Activated CD8-positive, alpha-beta T cell treated with anti-CD3 and anti-CD28 coated beads, Interleukin-2, amount 10 ng/mL, durations not matched to agents 7 days and 5 days (primary cell): ENCODE data around the gene GLYATL2. TPM values are rescaled to one million over a fixed set of nuclear protein-coding genes. Genes with fewer than 3 reads are reported as not detected.
A peak's percentile ranks its signal among the peaks of the same experiment; 100 is the strongest.

Experiments
- ATAC-seq: fragments of 150-1000 bp; cut with Tn5 transposase; one replicate; pipeline ENCODE4 v1.10.0; 2021; ENCODE audit warnings: moderate library complexity
- CTCF ChIA-PET: fragments of 350-600 bp; sonication (Branson Sonifier 250); formaldehyde crosslinking; loops from one replicate; lab custom pipeline; 2021; ENCODE audit warnings: antibody characterized with exemption; lab: Charles Lee
- POLR2A ChIA-PET: fragments of 350-600 bp; sonication (Branson Sonifier 250); formaldehyde crosslinking; loops from one replicate; lab custom pipeline; 2021; ENCODE audit warnings: antibody characterized with exemption; lab: Charles Lee
- DNase-seq: peaks from one replicate; pipeline ENCODE4 v3.0.0-alpha.2; 2020
- H3K27ac Mint-ChIP-seq: one replicate; pipeline ENCODE4 v1.8.0; 2021; ENCODE audit warnings: mild to moderate bottlenecking, mixed read lengths
- H3K27me3 Mint-ChIP-seq: one replicate; pipeline ENCODE4 v1.8.0; 2021; ENCODE audit warnings: low read depth, mixed read lengths
- H3K36me3 Mint-ChIP-seq: one replicate; pipeline ENCODE4 v1.8.0; 2021; ENCODE audit warnings: low read depth, mixed read lengths
- H3K4me1 Mint-ChIP-seq: one replicate; pipeline ENCODE4 v1.8.0; 2021; ENCODE audit warnings: low read depth, mixed read lengths
- H3K4me3 Mint-ChIP-seq: one replicate; pipeline ENCODE4 v1.8.0; 2021; ENCODE audit warnings: mild to moderate bottlenecking, mixed read lengths
- H3K9me3 Mint-ChIP-seq: one replicate; pipeline ENCODE4 v1.8.0; 2022; ENCODE audit warnings: mixed read lengths; ENCODE audit not compliant: insufficient read depth
- total RNA-seq, 2 experiments: library from RNA; stranded (reverse); gene quantifications; one replicate each; pipeline ENCODE4 v1.2.3, GENCODE V29; 2021

GLYATL2 gene
- total RNA-seq, 2 experiments from 2014 or later: not detected

DNA sequence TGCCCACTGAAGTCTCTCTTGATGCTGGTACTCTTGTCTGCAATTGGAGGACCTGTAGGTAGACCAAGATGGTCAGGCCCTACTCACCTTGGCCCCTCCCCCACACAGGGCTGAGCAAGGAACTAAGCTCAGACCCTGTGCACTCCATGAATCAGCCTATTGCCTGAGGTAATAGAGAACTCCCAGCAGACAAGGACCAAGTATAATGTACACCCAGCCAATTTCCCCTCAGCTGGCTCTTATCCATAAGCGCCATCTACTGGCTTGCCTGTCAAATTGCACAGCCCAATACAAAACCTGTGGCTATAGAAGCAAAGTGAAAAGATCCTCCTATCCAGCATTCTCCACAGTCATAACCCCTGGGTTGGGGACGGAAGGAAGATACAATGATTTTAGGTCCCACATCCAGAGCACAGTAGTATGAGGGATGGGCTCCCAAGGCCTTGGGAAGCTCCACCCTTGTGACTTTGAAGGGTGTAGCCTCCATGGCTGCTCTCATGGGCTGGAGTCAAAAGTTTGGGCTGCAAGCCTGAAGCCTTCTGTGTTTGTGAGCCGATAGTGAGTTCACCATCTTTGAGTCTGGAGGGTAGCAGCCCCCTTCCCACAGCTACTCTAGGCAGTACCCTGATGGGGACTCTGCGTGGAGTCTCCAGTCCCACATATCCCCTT is 56.0 kb downstream of the GLYATL2 start:
- ChIA-PET CTCF (interaction anchor here (0.6 to 2.3 kb wide), 25 partner anchors 9 to 347 kb away, joined by 3 to 14 read pairs (median 4); partner anchors contain the start of gene GLYAT), POLR2A (interaction anchor here (0.8 kb wide), 1 partner anchor 136 kb away, joined by 3 read pairs; no protein-coding TSS in a partner anchor)
- no peaks in the 10 kb centered on the region for H3K4me1 Mint-ChIP-seq
- peak; percentile 79 for ATAC-seq
- H3K27ac Mint-ChIP-seq: no peak overlapping the region
- DNase-seq: peak; percentile 53
- peaks cover 2% of the 10 kb centered on the region for H3K27me3 Mint-ChIP-seq
- H3K36me3 Mint-ChIP-seq: no peaks in the 10 kb centered on the region
- peaks cover 8% of the 10 kb centered on the region for H3K9me3 Mint-ChIP-seq
- no peak overlapping the region for H3K4me3 Mint-ChIP-seq

DNA sequence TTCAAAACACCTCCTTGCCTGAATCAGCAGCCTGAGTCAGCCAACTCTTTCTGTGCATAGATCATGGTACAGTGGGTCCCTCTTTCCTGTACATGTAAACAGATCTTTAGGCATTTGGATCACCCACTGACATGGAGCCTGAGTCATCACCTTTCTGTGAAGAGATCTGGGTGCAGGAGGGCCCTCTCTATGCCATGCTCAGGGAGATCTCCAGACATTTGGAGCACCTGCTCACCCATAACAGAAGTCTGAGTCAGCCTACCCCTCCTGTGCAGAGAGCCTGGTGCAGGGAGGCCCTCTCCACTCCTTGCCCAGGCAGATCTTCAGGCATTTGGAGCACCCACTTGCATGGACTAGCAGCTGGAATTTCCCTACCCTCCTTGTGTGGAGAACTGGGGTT is 56.6 kb downstream of the GLYATL2 start:
- no peak for ATAC-seq
- POLR2A ChIA-PET: interaction anchor here (0.8 kb wide), 1 partner anchor 135 kb away, joined by 3 read pairs; no protein-coding TSS in a partner anchor
- H3K27ac Mint-ChIP-seq: no peak overlapping the region

DNA sequence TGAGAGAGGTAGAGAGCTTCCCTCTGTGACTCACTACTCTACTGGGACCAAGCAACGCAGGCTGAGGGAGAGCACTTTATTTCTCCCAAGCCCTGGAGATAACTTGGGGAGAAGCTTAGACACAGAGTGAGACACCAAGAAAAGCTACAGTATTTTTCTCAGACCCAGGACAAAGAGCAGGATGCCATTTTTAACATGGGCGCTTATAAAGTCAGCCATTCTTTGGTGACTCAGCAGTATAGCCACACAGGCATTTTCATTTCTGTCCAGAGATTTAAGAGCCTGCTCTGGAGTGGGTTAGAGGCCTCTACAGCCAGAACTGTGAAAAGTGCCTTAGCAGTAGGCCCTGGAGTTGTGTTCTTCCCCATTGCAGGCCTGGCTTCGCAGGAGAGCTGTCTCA is 57.8 kb downstream of the GLYATL2 start:
- ChIA-PET CTCF (interaction anchor here (0.8 to 1.5 kb wide), 3 partner anchors 10 to 135 kb away, joined by 3 to 12 read pairs (median 4); no protein-coding TSS in a partner anchor), POLR2A (no interaction called here)
- no peaks in the 10 kb centered on the region for H3K4me1 Mint-ChIP-seq
- H3K27me3 Mint-ChIP-seq: peaks cover under 1% of the 10 kb centered on the region
- no peaks in the 10 kb centered on the region for H3K36me3 Mint-ChIP-seq
- H3K9me3 Mint-ChIP-seq: no peaks in the 10 kb centered on the region
- ATAC-seq: no peak
- H3K4me3 Mint-ChIP-seq: no peak overlapping the region
- no peak for DNase-seq
- H3K27ac Mint-ChIP-seq: no peak overlapping the region

More for the DNA sequence above, 56.6 kb downstream of the GLYATL2 start:
- H3K27me3 Mint-ChIP-seq: peaks cover 2% of the 10 kb centered on the region
- H3K36me3 Mint-ChIP-seq: no peaks in the 10 kb centered on the region
- CTCF ChIA-PET: interaction anchor here (0.6 to 2.3 kb wide), 19 partner anchors 10 to 348 kb away, joined by 3 to 14 read pairs (median 4); no protein-coding TSS in a partner anchor
- no peaks in the 10 kb centered on the region for H3K4me1 Mint-ChIP-seq
- DNase-seq: no peak
- no peak overlapping the region for H3K4me3 Mint-ChIP-seq
- peaks cover 5% of the 10 kb centered on the region for H3K9me3 Mint-ChIP-seq

DNA sequence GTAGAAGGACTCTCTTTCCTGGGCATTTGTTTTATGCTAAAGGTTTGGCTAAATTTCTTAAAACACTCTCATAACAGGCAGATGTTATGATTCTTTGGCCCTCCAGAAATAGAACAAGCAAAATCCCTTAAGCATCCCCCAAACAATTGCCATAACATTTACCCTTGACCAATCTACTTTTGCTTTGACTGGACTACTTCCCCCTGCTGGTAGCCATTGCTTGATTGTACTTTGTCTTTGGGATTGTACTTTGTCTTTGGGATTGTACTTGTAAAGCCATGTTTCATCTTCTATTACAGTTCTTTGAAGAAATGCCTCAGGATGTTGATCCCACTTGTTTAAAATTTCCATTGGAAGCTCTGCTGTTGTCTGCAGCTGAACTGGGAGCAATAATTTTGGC is 59.5 kb downstream of the GLYATL2 start:
- no peak overlapping the region for H3K4me3 Mint-ChIP-seq
- no peaks in the 10 kb centered on the region for H3K9me3 Mint-ChIP-seq
- H3K4me1 Mint-ChIP-seq: no peaks in the 10 kb centered on the region
- DNase-seq (no peak), ATAC-seq (no peak)
- ChIA-PET CTCF (no interaction called here), POLR2A (no interaction called here)
- no peak overlapping the region for H3K27ac Mint-ChIP-seq
- no peaks in the 10 kb centered on the region for H3K27me3 Mint-ChIP-seq
- no peaks in the 10 kb centered on the region for H3K36me3 Mint-ChIP-seq

Other genes starting within 250 kb of the GLYATL2 start
- gene CNTF, start 222.0 kb downstream of the GLYATL2 start, total RNA-seq: 1 to 10 TPM; 2.8 to 4.2 TPM
- not detected for gene GLYAT, start 112.8 kb downstream of the GLYATL2 start, total RNA-seq
- gene GLYATL1, start 94.8 kb upstream of the GLYATL2 start, total RNA-seq: not detected
- not detected for gene GLYATL1B, start 241.6 kb upstream of the GLYATL2 start, total RNA-seq